Smooth muscle cell of the brain vasculature (primary cell): ENCODE results near the gene LMF1.
"Not testable (repeated sequence)": the region's sequence is repeated elsewhere in the genome, so short reads cannot be mapped to it uniquely, and the experiment has no call there.

Experiments
- DNase-seq: peaks from one replicate; pipeline ENCODE4 v3.0.0-alpha.2; 2012; ENCODE audit warnings: low read depth, low spot score

The LMF1 gene

DNA sequence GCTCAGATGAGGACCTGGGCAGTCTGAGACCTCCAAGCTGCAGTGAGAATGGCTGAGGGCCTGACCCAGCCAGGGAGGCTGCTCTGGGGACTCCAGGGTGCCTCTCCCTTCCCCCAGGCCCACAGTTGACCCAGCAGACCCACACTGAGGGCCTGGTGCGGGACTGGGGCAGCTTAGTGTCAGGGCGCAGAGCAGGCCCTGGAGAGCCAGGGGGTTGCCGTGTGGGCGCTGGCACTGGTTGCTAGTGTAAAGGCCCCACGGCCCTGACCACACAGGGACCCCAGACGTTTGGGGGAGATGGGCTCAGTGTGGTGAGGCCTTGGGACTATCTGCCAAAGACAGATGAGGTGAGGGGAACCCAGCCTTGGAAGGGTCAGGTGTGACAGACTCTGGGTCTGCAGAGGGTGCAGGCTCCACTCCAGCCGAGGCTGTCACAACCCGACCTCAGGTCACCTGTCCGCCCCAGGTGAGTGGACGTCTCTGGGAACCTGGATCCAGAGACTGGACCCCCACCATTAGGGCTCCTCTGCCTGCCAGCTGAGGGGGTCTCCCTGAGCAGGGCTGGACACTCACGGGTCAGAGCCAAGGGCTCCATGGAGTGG is 119.5 kb downstream of the LMF1 start:
- DNase-seq = no peak

- no peak for DNase-seq
These were observed 120.1 kb downstream of the LMF1 start for GRCh38 chr16:850668-851067.

- DNase-seq = no peak
These were observed 122.1 kb downstream of the LMF1 start for GRCh38 chr16:848510-849253.

DNA sequence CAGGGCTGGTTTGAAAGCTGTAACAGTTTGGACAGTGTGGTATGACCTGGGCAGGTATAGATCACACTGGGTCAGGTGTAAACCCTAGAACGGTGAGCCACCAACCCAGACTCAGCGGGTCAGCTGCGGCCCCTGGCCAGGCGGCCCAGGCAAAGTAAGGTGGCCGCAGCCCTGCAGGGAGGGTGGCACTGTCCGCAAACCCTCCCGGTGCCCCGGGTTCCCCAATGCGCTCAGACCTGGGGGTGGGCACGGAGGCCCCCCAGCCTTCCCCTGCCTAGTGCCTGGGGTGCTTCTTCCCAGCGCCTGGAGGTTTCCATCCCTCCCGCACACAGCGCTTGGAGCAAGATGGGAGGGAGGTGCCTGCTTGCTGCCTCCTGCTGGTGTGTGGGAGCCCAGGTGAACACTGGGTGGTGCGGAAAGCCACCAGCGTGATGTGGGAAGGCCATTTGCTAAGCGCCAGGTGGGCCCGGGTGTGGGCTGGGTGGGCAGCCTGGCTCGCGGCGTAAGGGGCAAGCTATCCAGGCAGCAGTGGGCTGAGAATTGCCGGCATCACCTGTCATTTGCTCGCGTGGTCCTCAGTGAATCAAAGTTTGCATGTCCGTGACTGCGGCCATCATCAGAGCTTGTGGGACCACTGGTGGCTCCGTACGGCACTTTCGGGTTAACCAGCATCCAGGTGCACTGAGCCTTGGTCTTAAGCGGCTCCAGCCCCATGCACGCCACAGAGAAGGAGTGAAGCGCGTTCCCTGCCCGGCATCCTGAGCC is 122.9 kb downstream of the LMF1 start:
- no peak for DNase-seq

- no peak for DNase-seq
These were observed 123.6 kb downstream of the LMF1 start for GRCh38 chr16:847151-847550.

DNA sequence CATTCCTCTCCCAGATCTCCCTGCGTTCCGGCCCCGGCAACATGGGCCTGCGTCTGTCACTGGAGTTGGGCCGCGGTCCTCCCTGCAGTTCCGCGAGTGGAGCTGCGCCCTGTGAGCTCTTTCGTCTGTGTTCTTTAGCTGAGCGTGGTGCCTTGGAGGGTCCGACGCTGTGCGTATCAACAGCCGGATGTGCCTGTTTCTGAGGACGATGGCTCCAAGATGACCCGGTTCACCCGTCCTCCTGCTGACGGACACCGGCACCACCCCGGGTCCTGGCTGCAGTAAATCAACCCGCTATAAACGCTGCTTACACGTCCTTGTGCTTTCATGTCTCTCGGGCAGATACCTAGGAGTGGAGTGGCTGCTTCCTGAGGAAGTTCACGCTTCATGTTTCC is 125.4 kb downstream of the LMF1 start:
- no peak for DNase-seq

DNA sequence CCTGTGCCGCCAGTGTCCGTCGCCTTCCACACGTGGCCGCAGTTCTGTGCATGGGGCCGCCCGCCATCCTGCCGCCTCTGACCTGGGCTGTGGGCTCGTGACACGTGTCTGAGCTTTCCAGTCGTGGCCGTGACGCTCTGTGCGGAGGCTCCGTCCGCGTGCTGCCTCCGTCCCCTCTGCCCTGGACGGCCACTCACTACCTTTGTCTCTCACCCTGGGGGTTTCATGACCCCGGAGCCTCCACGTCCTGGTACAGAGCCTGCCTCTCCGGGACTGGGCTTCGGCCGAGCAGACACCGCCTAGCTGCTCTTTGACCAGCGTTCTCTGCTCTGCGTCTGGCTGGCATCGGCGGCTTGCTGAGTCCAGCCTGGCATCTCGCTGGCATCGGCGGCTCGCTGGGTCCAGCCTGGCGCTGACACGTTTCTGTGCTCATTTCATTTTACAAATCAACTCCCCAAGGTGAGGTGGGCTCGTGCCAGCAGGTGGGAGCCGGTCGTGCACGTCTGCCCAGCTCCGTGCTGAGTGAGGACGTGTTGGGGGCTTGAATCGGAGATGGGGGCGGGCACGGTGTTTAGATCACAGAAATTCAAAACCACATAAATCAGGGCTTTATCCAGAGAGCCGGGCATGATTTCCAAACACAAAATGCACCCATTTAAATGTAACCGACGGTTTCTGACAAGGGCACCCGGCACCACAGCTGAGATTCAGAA is 126.0 kb downstream of the LMF1 start:
- no peak for DNase-seq

- no peak for DNase-seq
These were observed 127.0 kb downstream of the LMF1 start for GRCh38 chr16:843771-844170.

- no peak for DNase-seq
These were observed 127.8 kb downstream of the LMF1 start for GRCh38 chr16:842711-843560.

DNA sequence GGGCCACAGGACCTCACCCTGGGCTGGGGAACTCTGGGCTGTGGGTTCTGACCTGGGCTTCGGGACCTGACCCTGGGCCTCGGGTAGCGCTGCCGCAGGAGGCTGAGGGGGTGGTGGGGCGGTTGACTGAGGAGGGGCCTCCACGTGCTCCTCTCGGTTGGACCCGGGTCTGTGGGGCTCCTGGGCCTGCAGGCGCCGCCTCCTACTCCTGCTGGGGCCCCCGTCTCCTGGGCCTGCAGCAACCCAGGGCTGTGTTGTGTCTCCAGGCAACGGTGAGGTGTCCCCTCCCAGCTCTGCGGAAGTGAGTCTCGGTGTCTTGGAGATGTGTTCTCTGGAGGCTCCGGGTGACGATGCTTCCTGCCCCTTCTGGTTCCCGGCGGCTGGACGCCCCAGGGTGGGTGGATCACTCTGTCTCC is 128.7 kb downstream of the LMF1 start:
- no peak for DNase-seq

DNA sequence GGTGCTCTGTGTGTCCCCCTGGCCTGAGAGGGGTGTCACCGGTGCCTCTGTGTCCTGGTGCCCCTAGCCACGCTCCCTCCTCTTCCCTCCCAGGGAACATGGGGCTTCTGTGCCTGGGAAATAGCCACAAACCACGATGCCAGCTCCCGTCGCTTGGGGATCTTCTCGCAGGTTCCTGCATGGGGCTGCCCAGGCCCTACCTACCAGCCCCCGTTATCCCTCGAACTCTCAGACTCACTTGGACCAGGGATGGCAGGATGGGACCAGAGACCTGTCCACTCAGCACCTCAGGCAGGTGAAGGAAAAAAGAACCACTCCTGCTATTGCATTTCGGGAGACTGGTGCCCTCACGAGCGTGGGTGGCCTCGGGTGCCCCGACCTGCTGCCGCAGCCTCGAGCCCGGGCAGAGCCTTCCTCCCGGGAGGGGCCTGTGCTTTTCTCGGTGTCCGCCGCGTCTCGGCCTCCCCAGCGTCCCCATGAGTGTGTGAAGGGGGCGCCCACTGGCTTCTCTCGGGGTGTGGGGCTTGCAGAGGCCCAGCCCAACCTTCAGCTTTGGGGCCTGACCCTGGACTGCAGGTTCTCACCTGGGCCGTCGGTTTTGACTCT is 129.2 kb downstream of the LMF1 start:
- DNase-seq = no peak

DNA sequence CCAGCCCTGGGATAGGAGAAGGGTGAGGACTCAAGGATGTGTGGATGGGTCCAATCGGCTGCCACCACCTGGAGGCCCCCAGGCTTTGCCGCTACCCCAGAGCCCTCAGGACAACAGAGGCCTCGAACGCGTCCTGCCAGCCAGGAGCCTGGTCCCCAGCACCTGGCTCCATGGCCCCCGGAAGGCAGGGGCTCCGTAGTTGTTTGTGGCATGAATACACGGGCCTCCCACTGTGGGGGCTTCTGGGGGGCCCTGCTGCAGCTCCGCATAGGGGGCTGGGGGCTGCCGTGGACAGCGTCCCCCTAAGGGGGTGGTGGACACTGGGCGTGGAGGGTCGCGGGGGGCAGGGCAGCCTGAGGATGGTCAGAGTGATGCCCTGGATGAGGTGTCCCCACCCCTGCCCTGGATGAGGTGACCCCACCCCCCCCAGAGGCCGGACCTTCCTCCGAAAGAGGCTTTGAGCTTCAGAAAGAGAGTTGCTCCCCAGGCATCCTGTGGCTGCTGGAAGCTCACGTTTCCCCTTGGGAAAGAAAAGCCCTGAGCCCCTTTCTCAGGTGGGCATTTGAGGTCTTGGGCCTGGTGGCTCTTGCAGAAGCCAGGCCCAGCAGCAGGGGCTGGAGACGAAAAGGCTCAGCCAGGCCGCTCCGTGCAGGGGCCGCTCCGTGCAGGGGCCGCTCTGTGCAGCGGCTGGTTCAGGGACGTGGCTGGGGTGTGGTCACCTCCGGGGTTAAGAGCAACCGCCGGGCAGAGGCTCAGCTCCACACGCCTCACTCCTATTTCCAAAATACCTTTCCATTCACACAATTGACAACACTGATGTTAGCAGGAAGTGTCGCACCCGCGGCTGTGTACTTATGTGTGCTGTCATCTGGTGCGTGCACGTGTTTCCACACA is 130.0 kb downstream of the LMF1 start:
- no peak for DNase-seq

- DNase-seq = no peak
These were observed 131.0 kb downstream of the LMF1 start for GRCh38 chr16:839643-840408.

DNA sequence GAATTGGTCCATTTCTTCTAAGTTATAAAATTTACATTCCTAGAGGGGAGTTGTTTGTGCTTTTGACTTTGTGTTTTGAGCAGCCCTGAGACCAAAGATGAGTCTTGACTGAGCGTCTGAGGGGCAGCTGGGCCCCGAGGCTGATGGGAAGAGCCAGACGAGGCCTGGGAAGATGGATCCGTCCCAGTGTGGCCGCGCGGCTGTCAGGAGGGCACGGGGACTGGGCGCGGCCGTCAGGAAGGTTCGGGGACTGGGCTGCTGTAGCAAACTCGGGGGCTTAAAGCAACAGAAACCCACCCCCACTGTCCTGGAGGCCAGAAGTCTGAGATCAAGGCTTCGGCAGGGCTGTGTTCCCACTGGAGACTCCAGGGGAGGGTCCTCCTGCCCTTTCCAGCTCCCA is 132.0 kb downstream of the LMF1 start:
- DNase-seq = no peak

- DNase-seq = not testable (repeated sequence)
These were observed 134.0 kb downstream of the LMF1 start for GRCh38 chr16:836822-837221.

- no peak for DNase-seq
These were observed 134.6 kb downstream of the LMF1 start for GRCh38 chr16:836221-836620.

DNA sequence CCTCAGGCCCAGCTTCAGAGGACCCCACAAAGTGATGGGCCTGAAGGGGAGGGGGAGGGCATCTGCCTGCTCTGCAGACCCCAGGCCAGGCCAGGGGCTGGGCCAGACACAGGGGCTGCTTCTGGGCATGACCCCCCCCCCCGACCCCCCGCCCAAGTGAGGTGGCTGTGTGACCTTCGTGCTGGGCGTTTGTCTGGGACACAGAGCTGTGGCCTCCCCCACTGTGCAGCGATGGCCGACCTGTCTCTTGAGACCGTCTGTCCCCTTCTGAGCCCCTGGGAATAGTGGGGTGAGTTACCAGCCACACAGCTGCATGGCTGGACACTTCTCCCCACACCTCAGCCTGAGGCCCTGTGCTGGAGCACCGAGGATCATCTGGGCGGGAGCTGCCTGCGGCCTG is 135.4 kb downstream of the LMF1 start:
- DNase-seq = no peak

DNA sequence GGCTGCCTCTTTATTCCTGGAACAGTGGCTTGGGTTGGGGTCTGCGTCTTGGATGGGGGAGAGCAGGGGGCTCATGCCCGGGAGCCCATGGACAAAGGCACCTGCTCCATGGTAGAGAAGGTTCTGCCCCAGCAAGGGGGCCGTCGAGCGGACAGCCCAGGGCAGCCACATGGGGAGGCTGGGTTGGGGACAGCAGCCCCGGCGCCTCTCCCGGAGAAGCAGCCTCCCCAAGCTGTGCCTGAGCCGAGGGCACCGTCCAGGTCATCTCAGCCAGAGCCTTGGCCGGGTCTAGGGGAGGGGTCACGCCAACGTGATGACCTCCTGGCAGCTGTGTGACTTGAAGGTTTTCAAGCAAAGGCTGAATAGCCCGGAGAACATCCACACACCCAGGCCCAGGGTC is 137.4 kb downstream of the LMF1 start:
- DNase-seq = no peak
